Right lobe of liver (tissue), 6 donors: ENCODE data around the gene RCBTB2. TPM values are rescaled to one million over a fixed set of nuclear protein-coding genes. Genes with fewer than 3 reads are reported as not detected.

Source experiments
- ATAC-seq, 4 donors: fragments of 200-7000 bp; cut with Tn5 transposase; one replicate each; pipeline ENCODE4 v1.9.1; 2020; ENCODE audit warnings: mild to moderate bottlenecking in 4 of 4, moderate library complexity in 4 of 4
- DNase-seq, 3 donors: peaks; one replicate each; pipeline ENCODE4 v3.0.0-alpha.2; 2020
- H3K27ac ChIP-seq, 3 donors: fragments of 200-600 bp; one replicate each; pipeline ENCODE4 v1.8.0; 2022
- H3K27me3 ChIP-seq, 2 donors: fragments of 200-600 bp; one replicate each; pipeline ENCODE4 v1.8.0; 2022
- H3K36me3 ChIP-seq, 4 donors: fragments of 200-600 bp; sonication (generic) in 1 of 4; one replicate each; pipeline versions ENCODE4 v1.5.1 to v1.8.0; 2017 to 2022; ENCODE audit warnings: control low read depth in 1 of 4
- H3K4me1 ChIP-seq, 4 donors: fragments of 200-600 bp; sonication (generic) in 1 of 4; one replicate each; pipeline versions ENCODE4 v1.5.1 to v1.8.0; 2017 to 2022; ENCODE audit warnings: control low read depth in 1 of 4
- H3K4me3 ChIP-seq, 3 donors: fragments of 200-600 bp; one replicate each; pipeline ENCODE4 v1.8.0; 2022
- H3K9me3 ChIP-seq, 4 donors: fragments of 200-600 bp; sonication (generic) in 1 of 4; one replicate each; pipeline versions ENCODE4 v1.5.1 to v1.8.0; 2017 to 2022; ENCODE audit warnings: control low read depth in 1 of 4
- POLR2A ChIP-seq: fragments of 450-650 bp; IDR thresholded peaks from one replicate; pipeline ENCODE4 v1.6.1; 2017; ENCODE audit warnings: antibody characterized with exemption, mild to moderate bottlenecking
- WGBS: methylation state at CpG from one replicate; pipeline ENCODE4 v1.1.6; 2018; ENCODE audit warnings: low coverage, low lambda C conversion rate; ENCODE audit not compliant: insufficient coverage; ENCODE audit errors: missing lambda C conversion rate; 5-methylcytosine and 5-hydroxymethylcytosine counted together
- intact Hi-C, 2 donors: fragments of 100-400 bp; cut with DNase I; formaldehyde crosslinking; loops; one replicate each; pipeline versions ENCODE4 v1.11.2 to v1.14.1; 2022
- total RNA-seq, 6 experiments: library from RNA; depleted of rRNA in 2 of 6; stranded (reverse); fragments of >200 nt in 2 of 6; fragmentation: NEBNext Ultra II Directional in 3 of 6; extraction: Animal tissue kit (Norgen Biotek cat#: 25700) in 3 of 6; gene quantifications; one replicate each; pipeline versions ENCODE4 v1.1.0 to v1.2.4, GENCODE V29; 2016 to 2023
- TF ChIP-seq, protein P1 (sequence below), 4 donors: fragments of 200-600 bp in 3 of 4; fragments of 450-650 bp in 1 of 4; IDR thresholded peaks; one replicate each; pipeline versions ENCODE4 v1.5.1 to v1.8.0; 2016 to 2022; ENCODE audit warnings: antibody characterized with exemption in 4 of 4, mild to moderate bottlenecking in 2 of 4
- donor health status: DM: no; HTN: yes; CAD: no.
- donor health status: DM: no; HTN: no; CAD: no.
- donor health status: DM: no; HTN: no; CAD: no.
- donor health status: DM: no; HTN: yes; CAD: no.
- donor health status: DM: no; HTN: yes; CAD: no.

RCBTB2 gene
- total RNA-seq, 6 experiments from 2014 or later, result 2.6 to 7.5 (median 4.8) TPM

DNA sequence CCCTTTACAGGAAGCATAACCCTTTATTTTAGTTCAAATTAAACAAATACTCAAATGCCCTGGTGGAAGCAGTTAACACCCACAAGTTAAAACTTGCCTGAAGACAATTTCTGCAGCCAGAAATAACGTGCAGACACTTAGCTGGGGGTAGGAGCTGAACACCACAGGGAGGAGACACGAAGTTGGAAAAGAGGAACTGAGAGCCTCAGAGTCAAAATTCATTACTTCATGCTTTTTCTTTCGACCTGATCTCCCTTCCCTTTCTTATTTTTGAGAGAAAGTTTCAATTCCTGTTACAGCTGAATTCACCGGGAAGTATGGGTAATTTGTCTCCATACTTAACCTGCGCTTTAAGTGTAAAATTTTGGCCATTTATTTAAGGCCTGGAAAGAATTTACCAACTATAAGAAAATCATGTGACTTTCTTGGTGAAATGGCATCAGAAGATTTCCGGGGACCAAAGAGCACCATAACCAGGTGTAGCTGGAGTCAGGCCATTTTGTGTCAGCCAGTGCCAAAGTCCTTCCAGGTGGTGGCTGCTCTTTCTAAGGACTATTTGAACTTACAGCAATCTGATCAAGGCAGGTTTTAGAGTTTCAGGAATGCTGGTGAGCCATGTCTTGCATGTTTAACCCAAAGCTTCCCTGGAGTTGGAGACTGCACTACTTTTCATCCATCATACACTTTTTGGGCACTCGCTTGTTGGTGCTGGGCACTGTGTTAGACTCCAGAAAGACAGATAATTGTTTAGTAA is 46.5 kb upstream of the RCBTB2 start:
- 54% methylated on average over 7 of the region's 7 CpGs for WGBS
- ATAC-seq (peak; percentile 47 to 63 (median 54)), DNase-seq (peak in 1 of 3 donors; percentile 62)
- no peak overlapping the region for H3K4me3 ChIP-seq
- peaks cover 0 to 8% (median 0%) of the 10 kb centered on the region in 4 donors for H3K4me1 ChIP-seq
- no peak for TF ChIP-seq POLR2A
- TF ChIP-seq, protein P1, sequence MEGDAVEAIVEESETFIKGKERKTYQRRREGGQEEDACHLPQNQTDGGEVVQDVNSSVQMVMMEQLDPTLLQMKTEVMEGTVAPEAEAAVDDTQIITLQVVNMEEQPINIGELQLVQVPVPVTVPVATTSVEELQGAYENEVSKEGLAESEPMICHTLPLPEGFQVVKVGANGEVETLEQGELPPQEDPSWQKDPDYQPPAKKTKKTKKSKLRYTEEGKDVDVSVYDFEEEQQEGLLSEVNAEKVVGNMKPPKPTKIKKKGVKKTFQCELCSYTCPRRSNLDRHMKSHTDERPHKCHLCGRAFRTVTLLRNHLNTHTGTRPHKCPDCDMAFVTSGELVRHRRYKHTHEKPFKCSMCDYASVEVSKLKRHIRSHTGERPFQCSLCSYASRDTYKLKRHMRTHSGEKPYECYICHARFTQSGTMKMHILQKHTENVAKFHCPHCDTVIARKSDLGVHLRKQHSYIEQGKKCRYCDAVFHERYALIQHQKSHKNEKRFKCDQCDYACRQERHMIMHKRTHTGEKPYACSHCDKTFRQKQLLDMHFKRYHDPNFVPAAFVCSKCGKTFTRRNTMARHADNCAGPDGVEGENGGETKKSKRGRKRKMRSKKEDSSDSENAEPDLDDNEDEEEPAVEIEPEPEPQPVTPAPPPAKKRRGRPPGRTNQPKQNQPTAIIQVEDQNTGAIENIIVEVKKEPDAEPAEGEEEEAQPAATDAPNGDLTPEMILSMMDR (IDR thresholded peaks at IDR 0.05), result peak in 1 of 4 donors; percentile 5
- H3K27me3 ChIP-seq, result no peaks in the 10 kb centered on the region
- intact Hi-C loops, result loop anchor here in 1 of 2 donors (10.0 kb wide), 1 partner anchor 245 kb away; no protein-coding TSS in a partner anchor
- H3K27ac ChIP-seq, result peak overlapping the region in 2 of 3 donors; percentile 21 to 29
- H3K36me3 ChIP-seq, result no peaks in the 10 kb centered on the region
- no peaks in the 10 kb centered on the region for H3K9me3 ChIP-seq

DNA sequence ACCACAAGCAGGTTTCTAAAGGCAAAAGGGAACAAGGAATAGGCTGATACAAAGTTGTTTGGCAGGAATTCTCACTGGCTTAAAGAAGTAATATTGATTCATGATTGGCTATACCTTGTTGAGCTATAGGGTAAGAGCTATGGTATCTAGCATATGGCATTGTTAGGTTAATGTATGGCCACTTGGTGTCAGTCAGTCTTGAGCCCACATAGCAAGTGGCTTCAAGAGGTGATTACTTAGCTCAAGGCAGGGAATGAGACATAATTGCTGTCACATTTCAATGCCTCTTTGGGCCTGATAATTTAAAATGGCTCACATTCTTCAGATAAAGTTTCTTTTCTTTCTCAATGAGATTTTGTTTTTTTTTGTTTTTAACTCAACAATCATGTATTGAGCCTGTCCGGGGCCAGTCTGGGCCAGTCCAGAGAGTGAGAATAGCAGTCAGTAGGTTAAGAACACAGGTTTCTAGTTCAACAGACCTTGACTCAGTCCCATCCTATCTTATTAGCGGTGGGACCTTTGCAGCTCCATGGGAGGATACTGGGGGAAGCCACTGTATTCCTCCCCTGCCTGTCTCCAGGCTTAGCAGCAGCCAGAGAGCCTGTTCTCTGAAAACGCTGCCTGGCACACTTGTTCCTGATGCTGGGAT is 45.8 kb upstream of the RCBTB2 start:
- peak in 3 of 4 donors; percentile 9 to 32 (median 20) for ATAC-seq
- H3K9me3 ChIP-seq, result no peaks in the 10 kb centered on the region
- H3K4me1 ChIP-seq, result peaks cover 0 to 8% (median 0%) of the 10 kb centered on the region in 4 donors
- H3K4me3 ChIP-seq, result no peak overlapping the region
- DNase-seq, result no peak
- intact Hi-C loops, result loop anchor here in 1 of 2 donors (10.0 kb wide), 1 partner anchor 244 kb away; no protein-coding TSS in a partner anchor
- TF ChIP-seq, protein P1 (IDR thresholded peaks at IDR 0.05), result no peak
- no peak for TF ChIP-seq POLR2A
- H3K36me3 ChIP-seq, result no peaks in the 10 kb centered on the region
- peak overlapping the region in 2 of 3 donors; percentile 21 to 29 for H3K27ac ChIP-seq
- 76% methylated on average over 2 of the region's 3 CpGs for WGBS
- no peaks in the 10 kb centered on the region for H3K27me3 ChIP-seq

DNA sequence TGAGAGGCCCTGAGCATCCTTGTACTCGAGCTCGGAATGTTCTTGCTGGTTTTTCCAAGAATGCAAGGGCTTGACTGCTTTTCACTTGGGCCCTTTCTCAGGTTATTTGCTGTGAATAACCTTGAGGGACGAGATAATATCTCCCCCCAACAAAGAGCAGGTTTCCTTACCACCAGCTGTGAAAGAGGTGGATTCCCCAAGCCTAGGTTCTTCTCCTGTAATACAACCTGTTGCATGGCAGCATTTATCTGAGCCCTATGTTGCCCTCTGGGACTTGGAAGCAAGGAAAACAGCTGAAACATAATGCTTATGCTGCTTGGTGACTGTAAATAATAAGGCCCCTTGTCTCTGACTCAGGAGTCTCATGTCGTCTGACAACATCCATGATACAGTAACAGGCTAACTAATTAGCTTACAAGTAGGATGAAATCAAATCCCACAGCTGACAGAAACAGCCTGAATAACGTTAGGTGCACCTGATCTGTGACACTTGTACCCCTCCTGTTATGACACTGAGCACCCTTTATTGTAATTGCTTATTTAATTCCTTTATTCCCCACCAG is 43.6 kb upstream of the RCBTB2 start:
- no peaks in the 10 kb centered on the region for H3K9me3 ChIP-seq
- ATAC-seq, result no peak
- no peaks in the 10 kb centered on the region for H3K27me3 ChIP-seq
- DNase-seq, result no peak
- no peaks in the 10 kb centered on the region for H3K36me3 ChIP-seq
- H3K27ac ChIP-seq, result no peak overlapping the region
- peaks cover 0 to 8% (median 0%) of the 10 kb centered on the region in 4 donors for H3K4me1 ChIP-seq
- TF ChIP-seq, protein P1 (IDR thresholded peaks at IDR 0.05), result no peak
- TF ChIP-seq POLR2A, result no peak
- WGBS, result 56% methylated on average over 5 of the region's 5 CpGs
- intact Hi-C loops, result loop anchor here in 1 of 2 donors (10.0 kb wide), 1 partner anchor 242 kb away; no protein-coding TSS in a partner anchor
- no peak overlapping the region for H3K4me3 ChIP-seq

DNA sequence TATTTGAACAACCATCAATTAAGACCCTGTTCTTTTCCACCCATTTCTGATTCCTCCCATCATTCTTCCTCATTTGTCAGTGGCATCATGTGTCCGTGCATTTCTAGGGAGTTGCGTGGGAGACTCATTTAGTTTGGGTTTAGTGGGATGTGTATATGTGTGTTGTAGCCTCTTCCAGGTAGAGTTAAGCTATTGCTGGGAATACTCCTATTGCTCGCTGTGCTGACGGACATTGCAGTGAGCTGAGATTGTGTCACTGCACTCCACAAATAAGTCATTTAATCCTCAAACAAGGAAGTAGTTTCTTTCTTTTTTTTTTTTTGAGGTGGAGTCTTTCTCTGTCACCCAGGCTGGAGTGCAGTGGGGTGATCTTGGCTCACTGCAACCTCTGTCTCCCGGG is 42.2 kb upstream of the RCBTB2 start:
- H3K4me3 ChIP-seq, result no peak overlapping the region

More for the DNA sequence above, 42.2 kb upstream of the RCBTB2 start:
- 63% methylated on average over 5 of the region's 5 CpGs for WGBS
- Histone ChIP-seq H3K27ac (peak overlapping the region in 1 of 3 donors; percentile 2), H3K4me1 (peaks cover 0 to 11% (median 0%) of the 10 kb centered on the region in 4 donors), H3K9me3 (no peaks in the 10 kb centered on the region), H3K36me3 (no peaks in the 10 kb centered on the region), H3K27me3 (no peaks in the 10 kb centered on the region)
- no peak for ATAC-seq
- no peak for DNase-seq
- intact Hi-C loops, result loop anchor here in 1 of 2 donors (10.0 kb wide), 1 partner anchor 240 kb away; no protein-coding TSS in a partner anchor
- TF ChIP-seq, protein P1 (IDR thresholded peaks at IDR 0.05), result no peak
- no peak for TF ChIP-seq POLR2A
